ENCODE measurements around the gene TBCC.

DNA sequence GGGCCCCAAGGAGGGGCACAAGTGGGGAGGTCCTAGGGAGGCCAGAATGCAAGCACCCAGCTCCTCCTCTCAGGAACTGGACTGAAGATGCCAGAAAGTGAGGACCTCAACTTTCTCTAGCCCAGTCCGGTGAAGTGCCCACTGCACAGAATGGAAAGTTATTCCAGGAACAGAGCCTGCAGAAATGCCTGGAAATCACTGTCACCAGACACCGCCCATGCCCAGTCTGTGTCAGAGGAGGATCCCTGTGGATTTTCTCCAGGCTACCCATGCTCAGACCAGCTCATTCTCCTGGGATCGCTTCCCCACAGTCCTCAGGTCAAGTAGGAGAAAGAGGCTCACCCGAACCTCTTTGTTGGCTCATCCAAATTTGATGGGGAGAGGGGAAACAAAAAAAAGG, 30.0 kb downstream of the TBCC start:
- TF ChIP-seq, protein P1, sequence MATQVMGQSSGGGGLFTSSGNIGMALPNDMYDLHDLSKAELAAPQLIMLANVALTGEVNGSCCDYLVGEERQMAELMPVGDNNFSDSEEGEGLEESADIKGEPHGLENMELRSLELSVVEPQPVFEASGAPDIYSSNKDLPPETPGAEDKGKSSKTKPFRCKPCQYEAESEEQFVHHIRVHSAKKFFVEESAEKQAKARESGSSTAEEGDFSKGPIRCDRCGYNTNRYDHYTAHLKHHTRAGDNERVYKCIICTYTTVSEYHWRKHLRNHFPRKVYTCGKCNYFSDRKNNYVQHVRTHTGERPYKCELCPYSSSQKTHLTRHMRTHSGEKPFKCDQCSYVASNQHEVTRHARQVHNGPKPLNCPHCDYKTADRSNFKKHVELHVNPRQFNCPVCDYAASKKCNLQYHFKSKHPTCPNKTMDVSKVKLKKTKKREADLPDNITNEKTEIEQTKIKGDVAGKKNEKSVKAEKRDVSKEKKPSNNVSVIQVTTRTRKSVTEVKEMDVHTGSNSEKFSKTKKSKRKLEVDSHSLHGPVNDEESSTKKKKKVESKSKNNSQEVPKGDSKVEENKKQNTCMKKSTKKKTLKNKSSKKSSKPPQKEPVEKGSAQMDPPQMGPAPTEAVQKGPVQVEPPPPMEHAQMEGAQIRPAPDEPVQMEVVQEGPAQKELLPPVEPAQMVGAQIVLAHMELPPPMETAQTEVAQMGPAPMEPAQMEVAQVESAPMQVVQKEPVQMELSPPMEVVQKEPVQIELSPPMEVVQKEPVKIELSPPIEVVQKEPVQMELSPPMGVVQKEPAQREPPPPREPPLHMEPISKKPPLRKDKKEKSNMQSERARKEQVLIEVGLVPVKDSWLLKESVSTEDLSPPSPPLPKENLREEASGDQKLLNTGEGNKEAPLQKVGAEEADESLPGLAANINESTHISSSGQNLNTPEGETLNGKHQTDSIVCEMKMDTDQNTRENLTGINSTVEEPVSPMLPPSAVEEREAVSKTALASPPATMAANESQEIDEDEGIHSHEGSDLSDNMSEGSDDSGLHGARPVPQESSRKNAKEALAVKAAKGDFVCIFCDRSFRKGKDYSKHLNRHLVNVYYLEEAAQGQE (IDR thresholded peaks at IDR 0.05; ENCODE audit: insufficient read depth in 1 of 2, low read depth in 2 of 2, low read length in 2 of 2), result no peak
- TF ChIP-seq POLR2AphosphoS5 (IDR thresholded peaks at IDR 0.05; ENCODE audit: low read depth, low read length) (no peak), SIN3A (IDR thresholded peaks at IDR 0.05; ENCODE audit: borderline replicate concordance, insufficient read depth, low read length) (no peak), TAF1 (IDR thresholded peaks at IDR 0.05; ENCODE audit: borderline replicate concordance, insufficient read depth, low read length) (no peak), FOXP2 (optimal IDR thresholded peaks at IDR 0.05; ENCODE audit: borderline replicate concordance, extremely low read depth, extremely low read length, insufficient read depth) (no peak)

All from PFSK-1 (cell line).